DMS 273 (cell line): ENCODE measurements around the gene PROP1.
A peak's percentile ranks its signal among the peaks of the same experiment; 100 is the strongest.
"Not testable (repeated sequence)": the region's sequence is repeated elsewhere in the genome, so short reads cannot be mapped to it uniquely, and the experiment has no call there.

Experiments used
- DNase-seq: peaks from one replicate; lab custom pipeline; 2025; ENCODE audit not compliant: unreplicated experiment; lab: John Stamatoyannopoulos, UW

Gene PROP1

GRCh38 chr5:177945601-177946283 is 50.3 kb downstream of the PROP1 start:
- not testable (repeated sequence) for DNase-seq

- not testable (repeated sequence) for DNase-seq
These were observed 50.9 kb downstream of the PROP1 start for GRCh38 chr5:177945145-177945544.

- peak; percentile 37 for DNase-seq
These were observed 52.0 kb downstream of the PROP1 start for GRCh38 chr5:177943805-177944736.

- not testable (repeated sequence) for DNase-seq
These were observed 53.1 kb downstream of the PROP1 start for GRCh38 chr5:177942896-177943295.
